Measurements from ENCODE around the gene CNTNAP4.

CNTNAP4 gene

GRCh38 chr16:76500006-76500405, 222.8 kb downstream of the CNTNAP4 start:
- DNase-seq = no peak

- DNase-seq = no peak
These were observed 224.9 kb downstream of the CNTNAP4 start for GRCh38 chr16:76502063-76502462.

- no peak for DNase-seq
These were observed 225.4 kb downstream of the CNTNAP4 start for GRCh38 chr16:76502555-76502954.

- DNase-seq = no peak
These were observed 225.9 kb downstream of the CNTNAP4 start for GRCh38 chr16:76503091-76503490.

- no peak for DNase-seq
These were observed 234.0 kb downstream of the CNTNAP4 start for GRCh38 chr16:76511203-76511602.

GRCh38 chr16:76518781-76519180, 241.6 kb downstream of the CNTNAP4 start:
- DNase-seq = no peak

GRCh38 chr16:76524356-76524755, 247.2 kb downstream of the CNTNAP4 start:
- DNase-seq = no peak

- no peak for DNase-seq
These were observed 247.6 kb downstream of the CNTNAP4 start for GRCh38 chr16:76524769-76525168.

GRCh38 chr16:76527244-76527643, 250.0 kb downstream of the CNTNAP4 start:
- no peak for DNase-seq

GRCh38 chr16:76529120-76529519, 251.9 kb downstream of the CNTNAP4 start:
- DNase-seq = no peak

GRCh38 chr16:76531236-76531635, 254.0 kb downstream of the CNTNAP4 start:
- no peak for DNase-seq

GRCh38 chr16:76532188-76532973, 255.2 kb downstream of the CNTNAP4 start:
- no peak for DNase-seq

GRCh38 chr16:76539609-76540008, 262.4 kb downstream of the CNTNAP4 start:
- no peak for DNase-seq

GRCh38 chr16:76541070-76541469, 263.9 kb downstream of the CNTNAP4 start:
- no peak for DNase-seq

GRCh38 chr16:76565542-76565941, 288.3 kb downstream of the CNTNAP4 start:
- DNase-seq = no peak

GRCh38 chr16:76571755-76572154, 294.6 kb downstream of the CNTNAP4 start:
- no peak for DNase-seq

- DNase-seq = no peak
These were observed 296.1 kb downstream of the CNTNAP4 start for GRCh38 chr16:76573281-76573680.

- no peak for DNase-seq
These were observed 297.4 kb downstream of the CNTNAP4 start for GRCh38 chr16:76574651-76575050.

- DNase-seq = no peak
These were observed 299.3 kb downstream of the CNTNAP4 start for GRCh38 chr16:76576526-76576925.

GRCh38 chr16:76577003-76577402, 299.8 kb downstream of the CNTNAP4 start:
- no peak for DNase-seq

- DNase-seq = no peak
These were observed 302.2 kb downstream of the CNTNAP4 start for GRCh38 chr16:76579277-76579922.

- no peak for DNase-seq
These were observed 306.3 kb downstream of the CNTNAP4 start for GRCh38 chr16:76583466-76583865.

GRCh38 chr16:76583945-76584344, 306.7 kb downstream of the CNTNAP4 start:
- no peak for DNase-seq

- no peak for DNase-seq
These were observed 321.3 kb downstream of the CNTNAP4 start for GRCh38 chr16:76598498-76598897.

- DNase-seq = no peak
These were observed 330.1 kb downstream of the CNTNAP4 start for GRCh38 chr16:76607317-76607716.
